NCI-H2227 (cell line): ENCODE data around the gene MYH9.
A peak's percentile ranks its signal among the peaks of the same experiment; 100 is the strongest.
"Not testable (repeated sequence)": the region's sequence is repeated elsewhere in the genome, so short reads cannot be mapped to it uniquely, and the experiment has no call there.

ENCODE experiments used
- DNase-seq: peaks from one replicate; lab custom pipeline; 2025; ENCODE audit not compliant: unreplicated experiment; lab: John Stamatoyannopoulos, UW

The MYH9 gene

DNA sequence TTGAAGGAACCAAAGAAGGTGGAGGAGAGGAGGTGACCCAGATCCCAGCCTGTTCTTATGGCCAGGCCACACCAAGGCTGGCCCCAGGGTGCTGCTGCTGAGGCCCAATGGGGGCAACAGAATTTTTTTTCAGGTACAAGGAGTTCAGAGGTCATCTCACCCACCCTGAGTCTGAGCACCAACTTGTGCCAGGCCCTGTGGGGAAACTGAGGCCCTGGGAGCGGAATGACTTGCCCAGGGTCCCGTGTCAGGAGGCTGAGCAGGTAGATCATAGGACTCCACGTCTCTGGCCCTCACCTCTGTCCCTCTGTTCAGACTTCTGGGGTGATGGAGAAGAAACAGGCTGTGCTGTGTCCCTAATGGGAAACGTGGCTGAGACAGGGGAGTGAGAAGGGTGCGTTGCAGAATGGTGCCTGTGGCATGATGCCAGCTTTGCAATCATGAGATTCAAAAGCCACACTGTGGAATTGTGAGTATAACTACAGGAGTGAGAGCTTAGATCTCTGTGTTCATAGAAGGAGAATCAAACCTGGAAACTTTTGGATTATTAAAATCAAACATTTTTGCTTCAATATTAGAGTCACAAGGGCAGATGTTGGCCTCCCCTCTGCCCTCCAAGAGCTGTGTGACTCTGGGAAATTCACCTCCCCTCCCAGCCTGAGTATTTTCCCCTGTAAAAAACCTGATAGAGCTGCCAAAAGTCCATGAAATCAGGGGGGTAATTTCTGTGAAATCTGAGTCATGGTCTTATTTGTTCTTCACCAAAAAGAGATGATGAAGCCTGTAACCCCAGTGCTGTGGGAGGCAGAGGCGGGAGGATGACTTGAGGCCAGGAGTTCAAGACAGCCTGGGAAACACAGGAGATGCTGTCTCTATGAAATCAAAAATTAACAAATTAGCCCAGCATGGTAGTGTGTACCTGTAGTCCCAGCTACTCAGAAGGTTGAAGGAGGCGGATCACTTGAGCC lies 134.0 kb downstream of the MYH9 start:
- DNase-seq: no peak

DNA sequence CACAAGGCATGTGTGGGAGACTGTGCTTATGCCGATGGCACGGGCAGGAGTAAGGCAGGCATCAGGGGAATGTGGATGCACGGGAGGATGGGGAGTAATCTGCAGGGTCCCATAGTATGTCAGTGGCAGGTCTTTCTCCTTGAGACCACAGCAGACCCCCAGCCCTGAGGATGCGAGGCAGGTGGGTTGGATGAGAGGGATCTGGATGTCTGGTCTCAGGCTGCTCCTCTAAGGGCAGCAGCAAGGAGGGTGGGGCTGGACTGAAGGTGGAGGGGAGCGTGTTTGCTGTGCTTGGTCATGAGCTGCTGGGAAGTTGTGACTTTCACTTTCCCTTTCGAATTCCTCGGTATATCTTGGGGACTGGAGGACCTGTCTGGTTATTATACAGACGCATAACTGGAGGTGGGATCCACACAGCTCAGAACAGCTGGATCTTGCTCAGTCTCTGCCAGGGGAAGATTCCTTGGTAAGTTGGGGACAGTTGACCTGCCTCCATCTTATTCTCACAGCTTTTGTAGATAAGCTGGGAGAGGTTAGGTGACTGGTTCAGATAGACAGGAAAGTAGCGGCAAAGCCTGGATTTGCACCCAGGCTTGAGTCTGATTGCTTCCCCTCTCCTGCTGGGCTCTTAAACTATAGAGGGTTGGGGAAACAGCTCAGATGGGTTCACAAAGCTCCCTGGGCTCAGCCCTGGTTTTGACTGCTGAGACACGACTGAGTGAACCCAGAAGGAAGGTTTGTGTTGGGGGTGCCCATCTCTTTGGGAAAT lies 134.8 kb downstream of the MYH9 start, which contains the start of gene APOL1:
APOL1 (plus strand) TSS at position 380 of the 769 bp plus-strand sequence. CDS start 1,823 bp downstream, outside the sequence.
- DNase-seq: no peak

DNA sequence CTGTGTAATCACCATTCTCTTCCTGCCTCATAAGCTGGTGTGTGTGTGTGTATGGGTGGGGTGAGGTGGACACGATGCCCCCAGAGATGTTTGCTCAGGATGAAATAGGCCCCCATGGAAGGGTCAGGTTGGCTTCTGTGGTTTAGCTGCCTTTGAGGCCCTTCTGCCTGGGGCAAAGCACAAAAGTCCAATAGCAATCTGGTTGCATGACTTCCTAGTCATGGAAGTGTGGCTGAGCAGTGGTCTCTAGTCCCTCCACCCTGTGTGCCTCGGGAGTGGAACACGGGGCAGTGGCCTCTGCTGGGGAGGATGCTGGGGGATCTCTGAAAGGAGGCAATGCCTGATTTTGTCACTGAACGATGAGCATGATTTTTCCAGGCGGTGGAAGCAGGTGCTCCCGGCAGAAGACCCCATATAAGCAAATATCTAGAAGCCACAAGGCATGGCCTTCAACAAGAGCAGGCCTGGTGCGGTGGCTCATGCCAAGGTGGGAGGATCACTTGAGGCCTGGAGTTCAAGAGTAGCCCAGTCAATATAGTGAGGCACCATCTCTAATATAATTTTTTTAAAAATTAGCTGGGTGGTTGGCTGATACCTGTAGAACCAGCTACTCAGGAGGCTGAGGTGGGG lies 135.7 kb downstream of the MYH9 start:
- DNase-seq: not testable (repeated sequence)

DNA sequence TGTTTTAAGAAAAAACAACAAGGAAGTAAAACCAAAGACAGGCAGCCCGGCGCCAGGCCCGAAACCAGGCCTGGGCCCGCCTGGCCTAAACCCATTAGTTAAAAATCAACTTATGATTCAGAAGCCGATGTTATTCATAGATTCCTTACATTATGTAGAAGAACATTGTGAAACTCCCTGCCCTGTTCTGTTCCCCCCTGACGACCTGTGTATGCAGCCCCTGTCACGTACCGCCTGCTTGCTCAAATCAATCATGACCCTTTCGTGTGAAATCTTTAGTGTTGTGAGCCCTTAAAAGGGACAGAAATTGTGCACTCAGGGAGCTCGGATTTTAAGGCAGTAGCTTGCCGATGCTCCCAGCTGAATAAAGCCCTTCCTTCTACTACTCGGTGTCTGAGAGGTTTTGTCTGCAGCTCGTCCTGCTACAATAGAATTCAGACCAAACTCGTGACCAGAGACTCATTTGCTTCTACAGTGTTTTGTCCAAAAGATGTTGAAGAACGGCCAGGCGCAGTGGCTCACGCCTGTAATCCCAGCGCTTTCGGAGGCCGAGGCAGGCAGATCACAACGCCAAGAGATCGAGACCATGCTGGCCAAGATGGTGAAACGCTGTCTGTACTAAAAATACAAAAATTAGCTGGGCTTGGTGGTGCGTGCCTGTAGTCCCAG lies 137.3 kb downstream of the MYH9 start:
- DNase-seq: not testable (repeated sequence)

DNA sequence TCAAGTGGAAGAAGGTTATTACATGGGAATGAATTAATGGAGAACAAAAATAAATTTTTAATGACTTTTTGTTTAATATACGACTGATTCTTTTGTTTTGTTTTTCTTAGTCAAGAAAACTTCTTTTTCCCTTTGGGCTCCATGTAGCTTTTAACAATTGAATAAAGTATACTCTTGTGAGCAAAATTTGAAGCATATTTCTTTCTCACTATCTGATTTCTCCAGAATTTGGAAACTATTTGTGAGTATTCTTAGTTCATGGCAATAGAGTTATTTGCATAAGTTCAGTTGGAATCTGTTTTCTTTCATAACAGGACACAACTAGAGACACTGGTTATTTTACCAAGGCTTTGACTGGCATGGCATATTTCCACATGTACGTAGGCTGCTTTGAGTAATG lies 138.6 kb downstream of the MYH9 start:
- no peak for DNase-seq

DNA sequence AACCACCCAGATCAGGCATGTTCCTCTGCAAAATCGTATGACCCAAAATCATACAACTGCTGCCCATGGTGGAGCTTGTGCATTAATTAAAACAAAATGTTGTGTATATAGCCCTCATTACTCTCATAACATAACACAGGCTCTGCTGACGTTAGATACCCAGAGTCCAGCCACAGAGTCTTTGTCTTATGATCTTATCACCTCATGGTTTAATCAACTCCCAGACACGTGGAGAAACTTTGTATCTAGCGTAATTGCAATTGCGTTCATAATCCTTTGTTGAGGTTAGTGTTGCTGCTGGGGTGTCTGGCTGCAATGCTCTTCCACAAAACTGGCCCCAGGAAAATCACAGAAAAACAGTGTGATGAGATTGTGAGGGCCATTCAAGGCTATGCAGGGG lies 139.8 kb downstream of the MYH9 start:
- no peak for DNase-seq

DNA sequence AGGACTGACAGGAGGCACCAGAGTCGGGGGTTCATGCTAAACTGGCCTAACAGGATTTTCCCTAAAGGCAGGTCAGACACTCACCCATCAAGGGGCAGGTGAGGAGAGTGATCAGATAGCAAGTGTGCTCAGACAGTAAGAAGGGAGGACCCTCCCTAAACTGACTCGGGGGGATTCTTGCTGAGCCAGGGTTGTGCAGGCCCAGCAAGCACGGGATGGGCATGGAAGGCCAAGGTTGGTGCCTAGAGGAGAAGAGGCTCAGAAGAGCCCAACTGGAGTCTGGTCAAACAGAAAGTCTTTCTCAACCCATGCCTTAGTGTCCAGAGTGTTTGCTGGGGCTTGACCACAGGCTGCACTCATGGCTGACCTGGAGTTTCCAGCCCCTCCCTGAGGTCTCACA lies 141.0 kb downstream of the MYH9 start:
- no peak for DNase-seq

DNA sequence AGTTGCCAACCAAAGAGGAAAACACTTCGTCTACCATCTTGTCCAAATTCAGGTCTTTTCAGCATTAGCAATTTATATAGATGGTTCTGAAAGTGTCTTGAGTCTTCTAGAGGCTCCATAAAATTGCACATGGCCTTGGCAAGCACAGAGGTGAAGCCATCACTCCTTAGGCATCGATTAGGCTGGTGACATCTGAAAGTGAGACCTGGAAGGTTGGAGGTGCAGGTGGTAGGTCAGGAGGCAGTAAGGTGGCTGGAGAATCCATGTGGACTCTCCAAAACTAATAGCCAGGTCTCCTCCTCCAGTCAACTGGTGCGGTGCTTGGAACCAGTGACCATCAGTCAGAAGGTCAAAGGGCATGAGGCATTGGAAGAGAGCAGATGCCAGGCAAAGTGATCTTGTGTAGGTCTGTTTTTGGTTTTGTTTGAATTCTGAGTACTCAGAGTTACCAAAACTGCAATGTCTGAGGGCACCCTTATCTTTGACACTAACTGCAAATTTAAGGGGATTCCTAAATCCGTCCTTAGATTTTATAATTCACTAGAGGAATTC lies 141.9 kb downstream of the MYH9 start:
- no peak for DNase-seq

DNA sequence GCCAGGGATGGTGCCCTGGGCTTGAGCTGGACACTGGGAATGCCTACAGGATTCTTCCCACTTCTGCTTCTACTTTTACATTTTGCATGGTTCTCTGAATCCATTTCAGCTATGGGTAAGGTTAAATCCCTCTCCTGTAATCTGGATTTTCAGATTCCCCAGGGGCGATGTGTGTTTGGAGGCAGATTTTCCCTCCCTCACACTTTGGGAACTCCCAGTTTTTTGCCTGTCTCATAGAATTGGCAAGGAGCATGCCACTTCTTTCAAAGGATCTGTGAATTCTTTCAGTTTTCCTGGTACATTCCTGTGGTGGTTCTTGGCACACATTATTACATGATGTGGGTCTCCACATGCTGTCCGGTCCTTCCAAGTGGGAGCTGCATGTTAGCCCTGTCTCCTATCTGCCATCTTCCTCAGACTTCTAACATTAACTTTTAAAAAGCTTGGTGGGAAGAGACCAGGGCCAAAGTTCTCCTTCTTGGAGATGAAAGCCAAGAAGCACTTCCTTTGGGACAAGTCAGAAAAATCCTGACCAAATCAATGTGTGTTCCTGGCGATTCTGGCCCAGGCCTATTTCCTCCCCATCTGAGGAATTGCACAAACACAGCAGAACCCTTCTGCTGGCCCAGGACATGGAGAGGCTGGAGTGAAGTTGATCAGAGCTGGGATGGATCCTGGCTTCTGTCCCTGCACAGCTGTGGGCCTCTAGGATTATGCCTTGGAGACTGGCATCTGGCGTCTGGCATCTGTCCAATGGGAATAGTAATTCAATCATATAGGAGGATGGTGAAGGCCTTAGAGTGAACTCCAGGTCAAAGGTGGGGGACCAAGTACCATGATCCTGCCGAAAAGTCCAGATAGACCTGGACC lies 143.0 kb downstream of the MYH9 start:
- no peak for DNase-seq

DNA sequence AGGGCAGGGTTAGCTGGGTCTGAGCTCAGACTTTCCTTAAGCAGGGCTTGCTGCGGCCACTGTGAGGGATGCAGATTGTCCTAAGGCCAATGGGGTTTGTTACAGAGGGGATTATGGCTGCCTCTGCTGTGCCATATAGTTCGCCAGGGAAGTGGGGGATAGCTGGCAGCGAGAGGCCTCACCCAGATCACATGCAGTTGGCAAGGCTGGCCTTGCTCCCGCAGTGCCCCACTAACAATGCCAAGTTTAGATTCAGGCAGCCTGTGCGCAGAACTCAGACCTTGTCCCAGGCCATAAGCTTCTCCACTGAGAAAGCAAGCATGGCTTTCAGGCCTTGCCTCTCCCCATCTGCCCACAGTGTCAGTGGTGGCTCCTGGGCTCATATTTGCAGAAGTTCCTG lies 143.8 kb downstream of the MYH9 start:
- no peak for DNase-seq

DNA sequence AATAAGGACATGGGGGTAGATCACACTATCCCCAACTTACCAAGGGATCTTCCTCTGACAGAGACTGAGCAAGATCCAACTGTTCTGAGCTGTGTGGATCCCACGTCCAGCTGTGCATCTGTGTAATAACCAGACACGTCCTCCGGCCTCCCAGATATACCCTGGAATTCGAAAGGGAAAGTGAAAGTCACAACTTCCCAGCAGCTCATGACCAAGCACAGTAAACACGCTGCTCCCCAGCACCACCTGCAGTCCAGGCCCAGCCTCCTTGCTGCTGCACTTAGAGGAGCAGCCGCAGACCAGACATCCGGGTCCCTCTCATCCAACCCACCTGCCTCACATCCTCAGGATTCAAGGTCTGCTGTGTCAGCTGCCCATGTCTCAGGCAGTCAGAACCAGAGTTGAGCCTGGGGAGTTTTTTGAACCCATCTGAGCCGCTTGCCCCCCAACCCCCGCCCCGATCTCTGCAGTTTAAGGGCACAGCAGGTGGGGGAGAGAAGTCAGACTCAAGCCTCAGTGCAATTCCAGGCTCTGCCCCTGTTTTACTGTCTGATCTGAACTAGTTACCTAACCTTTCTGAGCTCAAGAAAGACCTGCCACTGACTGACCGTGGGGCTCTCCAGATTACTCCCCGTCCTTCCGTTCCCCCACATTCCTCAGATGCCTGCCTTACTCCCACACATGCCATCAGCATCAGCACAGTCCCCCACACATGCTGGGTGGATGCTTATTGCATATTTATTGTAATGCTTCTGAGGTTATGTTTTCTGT lies 148.2 kb downstream of the MYH9 start, which contains the start of gene APOL2:
APOL2 (minus strand) TSS at position 127 of the 771 bp plus-strand sequence. CDS start 6,365 bp downstream, outside the sequence.
- peak; percentile 83 for DNase-seq

DNA sequence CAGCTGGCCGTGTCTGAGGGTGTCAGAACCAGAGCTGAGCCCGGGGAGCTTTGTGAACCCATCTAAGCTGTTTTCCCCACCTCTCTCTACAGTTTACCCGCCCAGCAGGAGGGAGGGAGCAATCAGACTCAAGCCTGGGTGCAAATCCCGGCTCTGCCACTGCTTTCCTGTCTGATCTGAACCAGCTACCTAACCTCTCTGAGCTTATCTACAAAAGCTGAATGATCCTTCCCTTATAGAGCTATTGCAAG lies 148.7 kb downstream of the MYH9 start:
- no peak for DNase-seq

DNA sequence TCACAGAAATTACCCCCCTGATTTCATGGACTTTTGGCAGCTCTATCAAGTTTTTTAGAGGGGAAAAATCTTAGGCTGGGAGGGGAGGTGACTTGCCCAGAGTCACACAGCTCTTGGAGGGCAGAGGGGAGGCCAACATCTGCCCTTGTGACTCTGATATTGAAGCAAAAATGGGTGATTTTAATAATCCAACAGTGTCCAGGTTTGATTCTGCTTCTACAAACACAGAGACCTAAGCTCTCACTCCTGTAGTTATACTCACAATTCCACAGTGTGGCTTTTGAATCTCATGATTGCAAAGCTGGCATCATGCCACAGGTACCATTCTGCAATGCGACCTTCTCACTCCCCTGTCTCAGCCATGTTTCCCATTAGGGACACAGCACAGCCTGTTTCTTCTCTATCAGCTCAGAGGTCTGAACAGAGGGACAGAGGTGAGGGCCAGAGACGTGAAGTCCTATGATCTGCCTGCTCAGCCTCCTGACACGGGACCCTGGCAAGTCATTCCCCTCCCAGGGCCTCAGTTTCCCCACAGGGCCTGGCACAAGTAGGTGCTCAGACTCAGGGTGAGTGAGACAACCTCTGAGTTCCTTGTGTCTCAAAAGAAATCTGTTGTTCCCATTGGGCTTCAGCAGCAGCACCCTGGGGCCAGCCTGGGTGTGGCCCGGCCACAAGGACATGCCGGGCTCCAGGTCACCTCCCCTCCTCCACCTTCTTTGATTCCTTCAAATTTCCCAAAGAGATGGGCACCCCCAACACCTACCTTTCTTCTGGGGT lies 149.2 kb downstream of the MYH9 start:
- peak; percentile 6 for DNase-seq

DNA sequence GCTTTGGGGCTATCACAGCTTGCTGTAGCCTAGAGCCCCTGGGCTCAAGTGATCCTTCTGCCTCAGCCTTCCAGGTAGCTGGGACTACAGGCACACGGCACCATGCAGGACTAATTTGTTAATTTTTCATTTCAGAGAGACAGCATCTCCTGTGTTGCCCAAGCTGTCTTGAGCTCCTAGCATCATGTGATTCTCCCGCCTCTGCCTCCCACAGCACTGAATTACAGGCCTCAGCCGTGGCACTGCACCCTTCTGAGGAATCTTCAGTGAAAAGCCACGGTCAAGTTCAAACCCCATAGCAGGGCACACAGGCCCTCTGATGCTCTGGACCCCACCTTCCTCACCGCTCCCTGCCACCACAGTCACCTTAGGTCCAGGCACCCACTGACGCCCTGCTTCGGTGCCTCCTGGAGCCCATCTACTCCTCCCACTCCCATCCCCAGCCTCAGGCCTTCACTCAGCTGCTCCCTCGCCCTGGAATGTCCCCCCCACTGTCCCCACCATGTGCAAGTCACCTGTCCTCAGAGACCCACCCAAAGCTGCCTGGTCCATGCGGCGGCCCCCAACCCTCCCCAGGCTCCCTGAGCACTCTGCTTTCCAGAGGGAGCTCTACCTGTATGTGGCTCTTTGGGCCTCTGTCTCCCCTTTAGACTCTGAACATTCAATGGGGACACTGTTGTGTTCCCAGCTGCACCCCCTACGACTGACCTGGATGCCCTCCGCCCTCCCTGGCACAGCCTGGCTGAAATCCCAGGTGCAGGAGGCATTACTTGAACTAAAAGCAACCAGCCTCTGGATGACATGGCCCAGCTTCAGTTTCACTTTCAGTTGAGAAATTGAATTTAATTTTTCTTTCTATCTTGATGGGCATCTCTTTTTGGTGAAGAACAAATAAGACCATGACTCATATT lies 150.1 kb downstream of the MYH9 start:
- DNase-seq: no peak

DNA sequence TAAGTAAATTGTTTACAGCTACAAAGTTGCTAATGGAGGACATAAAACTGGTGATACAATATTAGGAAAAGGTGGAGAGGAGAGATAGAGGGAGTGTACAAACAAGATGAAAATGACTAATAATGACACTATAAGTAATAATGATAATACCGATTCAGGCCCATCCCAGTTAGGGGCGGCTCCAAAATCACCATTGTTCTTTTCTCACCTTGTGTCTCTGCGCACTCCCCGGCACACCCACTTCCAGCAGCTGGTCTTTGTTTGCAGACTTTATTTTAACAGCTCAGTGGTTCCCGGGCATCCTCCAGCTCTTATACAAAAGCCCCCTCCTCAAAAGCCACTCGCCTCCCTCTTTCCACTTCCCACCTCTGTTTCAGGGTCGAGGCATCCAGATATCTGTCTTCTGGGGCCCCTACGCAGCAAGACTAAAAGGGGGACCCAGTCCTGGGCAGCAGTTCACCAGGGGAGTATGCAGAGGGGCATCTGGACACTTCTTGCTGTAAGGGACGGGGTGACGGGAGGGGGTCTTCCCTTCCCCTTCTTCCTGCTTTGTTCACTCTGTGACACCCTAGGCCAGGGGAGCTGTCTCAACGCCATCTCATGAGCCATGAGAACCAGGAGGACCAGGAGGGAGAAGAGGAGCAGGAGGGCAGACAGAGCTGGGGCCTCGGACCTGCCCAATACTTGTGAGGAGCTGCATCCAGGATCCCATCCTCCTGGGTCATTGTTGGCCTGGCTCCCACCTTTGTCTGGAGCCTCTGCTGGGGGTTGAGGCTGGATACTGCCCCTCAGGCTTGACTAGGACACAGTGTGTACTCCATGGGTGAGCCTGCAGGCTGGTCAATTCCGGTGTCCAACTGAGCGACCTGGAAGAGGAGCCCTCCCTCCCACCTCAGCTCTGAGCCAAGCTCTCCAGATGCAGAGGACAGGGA lies 151.1 kb downstream of the MYH9 start:
- no peak for DNase-seq

DNA sequence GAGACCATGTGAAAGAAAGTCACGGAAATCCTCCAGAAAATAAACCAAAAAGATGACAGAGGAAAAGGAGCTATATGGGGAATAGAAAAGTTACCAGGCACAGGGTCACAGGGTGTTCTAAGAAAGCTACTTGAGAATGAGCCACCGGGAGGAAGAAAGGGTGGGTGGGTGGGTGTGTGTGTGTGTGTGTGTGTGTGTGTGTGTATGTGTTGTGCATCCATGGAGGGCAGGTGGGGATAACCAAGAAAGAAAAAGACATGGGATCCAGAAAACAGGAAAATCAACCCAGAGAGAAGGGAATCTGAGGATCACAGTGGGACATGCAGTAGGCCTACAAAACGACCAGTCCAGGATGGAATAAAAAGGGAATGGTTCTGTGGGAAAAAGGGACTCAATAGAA lies 152.2 kb downstream of the MYH9 start:
- no peak for DNase-seq
